ENCODE data around the gene GCHFR. TPM values are rescaled to one million over a fixed set of nuclear protein-coding genes. Genes with fewer than 3 reads are reported as not detected.

GCHFR gene
- 66.7 and 129 TPM in 2 replicates for total RNA-seq
- polyA plus RNA-seq, result 86.2 and 126 TPM in 2 replicates

- Histone ChIP-seq H3K36me3 (no peaks in the 10 kb centered on the region), H3K4me1 (ENCODE audit: low read depth) (peaks cover 3% of the 10 kb centered on the region), H3K4me3 (peak within 1 kb of the TSS; percentile 51), H3K27me3 (no peaks in the 10 kb centered on the region), H3K9me3 (ENCODE audit: low read depth) (no peaks in the 10 kb centered on the region), H3K27ac (peak within 1 kb of the TSS; percentile 77)
- TF ChIP-seq CTCF (IDR thresholded peaks at IDR 0.05; ENCODE audit: low read depth, low read length), result peak; percentile 31
- peak; percentile 76 to 87 for DNase-seq (ENCODE audit: low read depth in 1 of 2, low spot score in 1 of 2)
These were observed at the start of gene GCHFR for GRCh38 chr15:40763801-40764628. Gene GCHFR, plus strand, starts transcription at chr15:40764068. Its CDS starts 113 bp downstream, at chr15:40764181.

GRCh38 chr15:40714144-40714543 lies 49.7 kb upstream of the GCHFR start:
- H3K9me3 ChIP-seq (ENCODE audit: low read depth), result no peaks in the 10 kb centered on the region
- no peak for DNase-seq (ENCODE audit: low read depth in 1 of 2, low spot score in 1 of 2)
- H3K27ac ChIP-seq, result no peak overlapping the region
- no peak overlapping the region for H3K4me3 ChIP-seq
- TF ChIP-seq CTCF (IDR thresholded peaks at IDR 0.05; ENCODE audit: low read depth, low read length), result no peak
- H3K27me3 ChIP-seq, result no peaks in the 10 kb centered on the region
- no peaks in the 10 kb centered on the region for H3K4me1 ChIP-seq (ENCODE audit: low read depth)
- no peaks in the 10 kb centered on the region for H3K36me3 ChIP-seq

GRCh38 chr15:40716165-40716564 lies 47.7 kb upstream of the GCHFR start:
- H3K9me3 ChIP-seq (ENCODE audit: low read depth), result no peaks in the 10 kb centered on the region
- H3K4me3 ChIP-seq, result no peak overlapping the region
- H3K27me3 ChIP-seq, result no peaks in the 10 kb centered on the region
- no peak for TF ChIP-seq CTCF (IDR thresholded peaks at IDR 0.05; ENCODE audit: low read depth, low read length)
- no peak overlapping the region for H3K27ac ChIP-seq
- no peak for DNase-seq (ENCODE audit: low read depth in 1 of 2, low spot score in 1 of 2)
- H3K36me3 ChIP-seq, result no peaks in the 10 kb centered on the region
- no peaks in the 10 kb centered on the region for H3K4me1 ChIP-seq (ENCODE audit: low read depth)

- no peaks in the 10 kb centered on the region for H3K4me1 ChIP-seq (ENCODE audit: low read depth)
- H3K27me3 ChIP-seq, result no peaks in the 10 kb centered on the region
- no peak overlapping the region for H3K27ac ChIP-seq
- TF ChIP-seq CTCF (IDR thresholded peaks at IDR 0.05; ENCODE audit: low read depth, low read length), result no peak
- DNase-seq (ENCODE audit: low read depth in 1 of 2, low spot score in 1 of 2), result peak in 1 of 2 donors; percentile 3
- no peak overlapping the region for H3K4me3 ChIP-seq
- no peaks in the 10 kb centered on the region for H3K36me3 ChIP-seq
- no peaks in the 10 kb centered on the region for H3K9me3 ChIP-seq (ENCODE audit: low read depth)
These were observed 42.2 kb upstream of the GCHFR start for GRCh38 chr15:40721701-40722100.

GRCh38 chr15:40722354-40722753 lies 41.5 kb upstream of the GCHFR start:
- H3K36me3 ChIP-seq, result no peaks in the 10 kb centered on the region
- H3K27me3 ChIP-seq, result no peaks in the 10 kb centered on the region
- TF ChIP-seq CTCF (IDR thresholded peaks at IDR 0.05; ENCODE audit: low read depth, low read length), result no peak
- no peaks in the 10 kb centered on the region for H3K4me1 ChIP-seq (ENCODE audit: low read depth)
- DNase-seq (ENCODE audit: low read depth in 1 of 2, low spot score in 1 of 2), result no peak
- H3K27ac ChIP-seq, result no peak overlapping the region
- H3K9me3 ChIP-seq (ENCODE audit: low read depth), result no peaks in the 10 kb centered on the region
- no peak overlapping the region for H3K4me3 ChIP-seq

Measured in cardiac muscle cell (in vitro differentiated cells and primary cell).